Neuron (in vitro differentiated cells): ENCODE data around the gene CYP2B6.
"Not testable (repeated sequence)": the region's sequence is repeated elsewhere in the genome, so short reads cannot be mapped to it uniquely, and the experiment has no call there.

ENCODE experiments used
- H2AFZ ChIP-seq: one replicate; pipeline ENCODE4 v1.6.1; 2013; ENCODE audit warnings: low read depth, mild to moderate bottlenecking, inconsistent platforms, low read length, moderate library complexity
- H3K27me3 ChIP-seq: one replicate; pipeline ENCODE4 v1.6.1; 2013; ENCODE audit warnings: low read length; ENCODE audit not compliant: insufficient read depth
- H3K36me3 ChIP-seq: one replicate; pipeline ENCODE4 v1.6.1; 2013; ENCODE audit warnings: low read length; ENCODE audit not compliant: insufficient read depth
- H3K4me1 ChIP-seq: one replicate; pipeline ENCODE4 v1.6.1; 2013; ENCODE audit warnings: low read length; ENCODE audit not compliant: insufficient read depth
- H3K4me3 ChIP-seq: 2 replicates; pipeline ENCODE4 v1.5.1; 2013; ENCODE audit warnings: mild to moderate bottlenecking, low read length, moderate library complexity
- H3K9me3 ChIP-seq: one replicate; pipeline ENCODE4 v1.6.1; 2013; ENCODE audit warnings: low read length

Gene CYP2B6

DNA sequence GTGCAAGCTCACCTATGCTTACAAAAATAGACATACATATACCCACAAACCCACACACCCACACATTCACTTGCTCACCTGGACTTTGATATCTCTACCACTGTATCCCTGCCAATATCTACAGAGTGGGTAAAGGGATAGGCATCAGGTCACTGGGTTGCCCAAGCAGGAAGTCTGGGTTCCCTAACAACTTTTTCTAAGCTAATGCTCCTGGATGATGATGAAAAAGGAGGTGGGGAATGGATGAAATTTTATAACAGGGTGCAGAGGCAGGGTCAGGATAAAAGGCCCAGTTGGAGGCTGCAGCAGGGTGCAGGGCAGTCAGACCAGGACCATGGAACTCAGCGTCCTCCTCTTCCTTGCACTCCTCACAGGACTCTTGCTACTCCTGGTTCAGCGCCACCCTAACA lies at the start of gene CYP2B6:
Gene CYP2B6 (plus strand): TSS at position 311 of the 410 bp plus-strand sequence. CDS start 24 bp downstream, at position 335.
- Histone ChIP-seq H3K9me3 (no peaks in the 10 kb centered on the region), H3K4me3 (no peak within 1 kb of the TSS), H2AFZ (no peak within 1 kb of the TSS), H3K4me1 (no peaks in the 10 kb centered on the region), H3K27me3 (no peaks in the 10 kb centered on the region), H3K36me3 (no peaks in the 10 kb centered on the region)

DNA sequence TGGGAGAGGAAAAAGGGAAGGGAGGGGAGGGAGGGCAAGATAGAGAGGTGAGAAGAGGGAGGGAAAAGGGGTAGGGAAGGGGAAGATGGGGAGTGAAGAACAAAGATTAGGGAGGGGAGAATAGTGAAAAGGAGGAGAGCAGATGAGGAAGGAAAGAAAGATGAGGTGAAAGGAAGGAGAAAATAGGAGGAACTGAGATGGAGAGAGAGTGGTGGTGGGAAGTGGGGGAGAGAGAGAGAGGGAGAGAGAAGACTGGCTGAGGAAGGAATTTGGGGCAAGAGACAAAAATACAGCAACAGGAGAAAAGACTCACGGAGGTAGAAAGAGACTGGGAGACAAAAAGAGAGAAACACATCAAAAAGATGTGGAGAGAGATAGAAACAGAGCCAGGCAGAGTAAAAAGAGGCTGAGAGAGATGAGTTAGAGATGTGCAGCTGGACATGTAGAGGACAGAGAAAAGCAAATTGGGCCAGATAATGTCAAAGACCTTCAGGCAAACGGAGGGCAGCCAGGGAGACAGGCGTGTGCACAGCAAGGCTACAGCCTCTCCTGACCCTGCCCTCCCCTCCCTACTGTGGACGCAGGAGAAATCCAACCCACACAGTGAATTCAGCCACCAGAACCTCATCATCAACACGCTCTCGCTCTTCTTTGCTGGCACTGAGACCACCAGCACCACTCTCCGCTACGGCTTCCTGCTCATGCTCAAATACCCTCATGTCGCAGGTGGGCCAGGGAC lies 49.4 kb upstream of the CYP2B6 start:
- H3K4me3 ChIP-seq = no peak overlapping the region
- no peaks in the 10 kb centered on the region for H3K4me1 ChIP-seq
- no peak overlapping the region for H2AFZ ChIP-seq
- no peaks in the 10 kb centered on the region for H3K27me3 ChIP-seq
- no peaks in the 10 kb centered on the region for H3K9me3 ChIP-seq
- no peaks in the 10 kb centered on the region for H3K36me3 ChIP-seq

DNA sequence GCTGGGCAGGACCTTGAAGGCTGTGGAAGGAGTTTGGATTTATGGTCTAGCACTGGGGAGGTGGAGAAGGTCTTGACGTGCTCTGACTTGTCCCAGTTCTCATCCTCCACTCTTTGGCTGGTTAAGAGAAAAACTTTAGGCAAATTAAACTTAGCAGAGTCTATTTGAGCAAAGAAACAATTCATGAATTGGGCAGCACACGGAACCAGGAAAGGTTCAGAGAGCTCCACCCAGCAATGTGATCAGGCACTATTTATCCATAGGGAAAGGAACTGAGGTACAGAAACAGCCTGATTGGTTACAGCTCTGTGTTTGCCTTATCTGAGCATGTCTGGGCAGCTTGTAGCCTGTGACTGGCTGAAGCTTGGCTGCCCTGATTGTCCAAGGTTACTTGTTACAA lies 45.4 kb upstream of the CYP2B6 start:
- Histone ChIP-seq H3K27me3 (no peaks in the 10 kb centered on the region), H3K9me3 (no peaks in the 10 kb centered on the region), H3K4me1 (no peaks in the 10 kb centered on the region), H3K36me3 (no peaks in the 10 kb centered on the region), H3K4me3 (no peak overlapping the region), H2AFZ (no peak overlapping the region)

GRCh38 chr19:40947114-40947513 lies 44.0 kb upstream of the CYP2B6 start:
- no peak overlapping the region for H2AFZ ChIP-seq
- no peaks in the 10 kb centered on the region for H3K9me3 ChIP-seq
- H3K36me3 ChIP-seq = no peaks in the 10 kb centered on the region
- no peaks in the 10 kb centered on the region for H3K4me1 ChIP-seq
- no peaks in the 10 kb centered on the region for H3K27me3 ChIP-seq
- H3K4me3 ChIP-seq = no peak overlapping the region

- Histone ChIP-seq H3K27me3 (no peaks in the 10 kb centered on the region), H3K9me3 (no peaks in the 10 kb centered on the region), H3K36me3 (no peaks in the 10 kb centered on the region), H3K4me1 (no peaks in the 10 kb centered on the region), H2AFZ (no peak overlapping the region), H3K4me3 (no peak overlapping the region)
Measured at GRCh38 chr19:40947573-40947972, 43.5 kb upstream of the CYP2B6 start.

DNA sequence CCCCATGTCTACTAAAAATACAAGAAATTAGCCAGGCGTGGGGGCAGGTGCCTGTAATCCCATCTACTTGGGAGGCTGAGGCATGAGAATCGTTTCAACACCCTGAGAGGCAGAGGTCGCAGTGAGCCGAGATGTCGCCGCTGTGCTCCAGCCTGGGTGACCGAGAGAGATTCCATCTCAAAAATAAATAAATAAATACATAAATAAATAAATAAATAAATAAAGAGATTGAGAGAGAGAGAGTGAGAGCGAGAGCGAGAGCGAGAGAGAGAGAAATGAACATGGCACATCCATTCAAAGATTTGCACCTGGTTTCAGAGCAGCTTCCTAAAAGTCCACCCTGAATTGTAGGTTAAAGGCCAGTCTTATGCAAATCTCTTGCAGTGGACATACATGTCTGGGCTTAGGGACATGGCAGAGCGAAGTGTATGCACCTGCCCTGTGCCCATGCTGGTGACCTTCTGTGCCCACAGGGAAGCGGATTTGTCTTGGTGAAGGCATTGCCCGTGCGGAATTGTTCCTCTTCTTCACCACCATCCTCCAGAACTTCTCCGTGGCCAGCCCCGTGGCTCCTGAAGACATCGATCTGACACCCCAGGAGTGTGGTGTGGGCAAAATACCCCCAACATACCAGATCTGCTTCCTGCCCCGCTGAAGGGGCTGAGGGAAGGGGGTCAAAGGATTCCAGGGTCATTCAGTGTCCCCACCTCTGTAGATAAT lies 42.3 kb upstream of the CYP2B6 start:
- H3K27me3 ChIP-seq = no peaks in the 10 kb centered on the region
- no peaks in the 10 kb centered on the region for H3K36me3 ChIP-seq
- no peak overlapping the region for H2AFZ ChIP-seq
- H3K4me3 ChIP-seq = no peak overlapping the region
- H3K9me3 ChIP-seq = peaks cover under 1% of the 10 kb centered on the region
- H3K4me1 ChIP-seq = no peaks in the 10 kb centered on the region

DNA sequence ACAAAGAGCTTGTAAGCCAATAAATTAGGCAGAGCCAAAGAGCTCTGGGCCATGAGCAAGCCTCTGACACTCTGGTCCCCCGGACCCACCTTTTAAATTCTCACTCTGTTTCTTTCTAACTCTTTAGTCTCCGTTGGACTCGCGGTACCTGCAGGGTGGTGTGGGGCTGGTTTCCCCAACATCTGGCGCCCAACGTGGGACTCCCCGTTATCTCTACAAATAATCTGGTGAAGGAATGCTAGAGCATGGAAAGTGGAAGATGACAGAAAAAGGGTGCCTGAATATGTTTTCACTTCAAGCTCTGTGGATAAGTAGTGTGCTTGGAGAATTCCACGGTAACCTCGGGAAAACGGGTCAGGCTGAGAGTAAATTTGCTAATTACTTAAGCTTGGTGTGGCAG lies 36.5 kb upstream of the CYP2B6 start:
- Histone ChIP-seq H3K9me3 (peaks cover 1% of the 10 kb centered on the region), H3K4me3 (no peak overlapping the region), H3K27me3 (no peaks in the 10 kb centered on the region), H3K4me1 (no peaks in the 10 kb centered on the region), H2AFZ (no peak overlapping the region), H3K36me3 (no peaks in the 10 kb centered on the region)

GRCh38 chr19:40959338-40959737 lies 31.7 kb upstream of the CYP2B6 start:
- Histone ChIP-seq H3K9me3 (no peaks in the 10 kb centered on the region), H2AFZ (no peak overlapping the region), H3K4me1 (no peaks in the 10 kb centered on the region), H3K4me3 (no peak overlapping the region), H3K27me3 (no peaks in the 10 kb centered on the region), H3K36me3 (no peaks in the 10 kb centered on the region)

DNA sequence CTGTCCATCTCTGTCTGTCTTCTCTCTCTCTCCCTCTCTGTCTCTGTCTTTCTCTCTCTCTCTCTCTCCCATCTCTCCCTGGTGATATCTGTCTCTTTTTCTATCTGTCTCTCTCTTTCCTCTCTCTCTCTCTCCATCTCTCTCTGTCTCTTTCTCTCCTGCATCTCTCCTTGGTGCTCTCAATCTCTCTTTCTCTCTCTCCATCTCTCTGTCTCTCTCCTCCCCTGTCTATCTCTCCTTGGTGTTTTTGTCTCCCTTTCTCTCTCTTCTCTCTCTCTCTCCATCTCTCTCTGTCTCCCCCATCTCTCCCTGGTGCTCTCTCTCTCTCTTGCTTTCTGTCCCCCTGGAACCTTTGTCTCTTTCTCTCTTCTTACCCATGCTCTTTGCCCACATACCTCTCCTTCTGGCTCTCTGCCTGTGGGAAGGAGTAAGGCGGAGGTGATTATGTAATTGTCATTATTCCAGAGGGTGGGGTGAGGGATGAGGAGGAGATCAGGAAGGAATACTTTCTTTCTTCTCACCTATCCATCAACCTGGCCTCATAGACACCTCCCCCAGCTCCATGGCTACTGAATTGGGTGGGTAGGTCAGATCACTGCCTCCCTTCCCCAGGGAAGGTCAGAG lies 30.9 kb upstream of the CYP2B6 start:
- Histone ChIP-seq H3K9me3 (no peaks in the 10 kb centered on the region), H3K36me3 (no peaks in the 10 kb centered on the region)

GRCh38 chr19:40960780-40961179 lies 30.3 kb upstream of the CYP2B6 start:
- Histone ChIP-seq H3K27me3 (no peaks in the 10 kb centered on the region), H3K36me3 (no peaks in the 10 kb centered on the region), H3K9me3 (no peaks in the 10 kb centered on the region), H3K4me3 (no peak overlapping the region), H3K4me1 (no peaks in the 10 kb centered on the region), H2AFZ (no peak overlapping the region)

More for the DNA sequence above, 30.9 kb upstream of the CYP2B6 start:
- no peak overlapping the region for H2AFZ ChIP-seq
- H3K4me3 ChIP-seq = no peak overlapping the region
- H3K4me1 ChIP-seq = no peaks in the 10 kb centered on the region
- no peaks in the 10 kb centered on the region for H3K27me3 ChIP-seq

DNA sequence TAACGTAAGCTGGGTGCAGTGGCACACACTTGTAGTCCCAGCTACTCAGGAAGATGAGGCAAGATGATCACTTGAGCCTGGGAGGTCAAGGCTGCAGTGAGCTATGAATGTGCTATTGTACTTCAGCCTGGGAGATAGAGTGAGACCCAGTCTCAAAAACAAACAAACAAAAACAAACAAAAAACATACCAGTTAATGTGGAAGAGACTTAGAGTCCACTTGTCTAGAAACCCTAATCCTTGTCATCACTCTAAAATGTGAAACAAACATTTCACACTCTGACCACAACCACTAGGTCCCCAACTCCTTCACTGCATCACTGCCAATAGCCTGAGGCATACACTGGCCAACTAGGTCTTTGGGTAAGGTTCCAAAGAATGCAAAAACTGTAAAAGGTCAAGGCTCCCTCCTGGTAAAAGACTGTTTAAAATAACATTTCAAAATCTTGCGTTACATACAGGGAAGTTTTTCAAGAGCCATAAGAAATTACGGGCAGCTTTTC lies 28.6 kb upstream of the CYP2B6 start:
- Histone ChIP-seq H3K9me3 (no peaks in the 10 kb centered on the region), H3K27me3 (no peaks in the 10 kb centered on the region), H3K4me3 (no peak overlapping the region), H2AFZ (no peak overlapping the region), H3K4me1 (no peaks in the 10 kb centered on the region), H3K36me3 (no peaks in the 10 kb centered on the region)

GRCh38 chr19:40964361-40964760 lies 26.7 kb upstream of the CYP2B6 start:
- not testable (repeated sequence) for H3K9me3 ChIP-seq, H3K4me1 ChIP-seq, H3K4me3 ChIP-seq, H3K27me3 ChIP-seq, H3K36me3 ChIP-seq, H2AFZ ChIP-seq

GRCh38 chr19:40965351-40965750 lies 25.7 kb upstream of the CYP2B6 start:
- not testable (repeated sequence) for H3K4me3 ChIP-seq, H2AFZ ChIP-seq, H3K9me3 ChIP-seq, H3K36me3 ChIP-seq, H3K27me3 ChIP-seq, H3K4me1 ChIP-seq
